ENCODE data around the gene RBFOX2. TPM values are rescaled to one million over a fixed set of nuclear protein-coding genes. Genes with fewer than 3 reads are reported as not detected.

Gene RBFOX2
- total and polyA plus RNA-seq, 2 of the 13 experiments (the other 11 are each of a cell fraction or from before 2014, with no cell fraction given): 37.3 to 40.4 TPM

DNA sequence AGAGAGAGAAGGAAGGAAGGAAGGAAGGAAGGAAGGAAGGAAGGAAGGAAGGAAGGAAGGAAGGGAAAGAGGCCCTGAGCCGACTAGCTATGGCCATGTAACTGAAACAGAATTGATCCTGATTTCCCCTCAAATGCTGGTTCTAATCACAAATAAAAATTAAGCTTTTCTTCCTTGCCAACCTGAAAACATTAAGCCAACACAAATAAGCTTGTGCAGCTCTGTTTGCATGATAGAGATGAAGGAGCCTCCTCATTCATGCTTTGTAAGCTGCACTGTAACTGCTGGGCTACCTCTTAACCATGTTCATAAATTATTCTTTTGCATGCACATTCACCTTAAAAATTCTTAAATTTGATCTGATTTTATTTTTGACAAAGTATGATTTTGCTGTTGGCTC is 338.6 kb downstream of the RBFOX2 start:
- CTCF ChIA-PET (ENCODE audit: low intra/inter-chr PET ratio, low total read pairs): no interaction called here

More for the DNA sequence above, 338.6 kb downstream of the RBFOX2 start:
- Histone ChIP-seq H3K4me1 (ENCODE audit: insufficient read depth, low read length) (peaks cover 7% of the 10 kb centered on the region), H3K27ac (ENCODE audit: extremely low read length, insufficient read depth, low read length) (no peak overlapping the region), H3K4me2 (ENCODE audit: low read depth, low read length) (no peak overlapping the region), H3K79me2 (ENCODE audit: insufficient read depth, low read length) (no peaks in the 10 kb centered on the region), H3K36me3 (replicated peaks in 1 of 2; ENCODE audit: control insufficient read depth in 1 of 2, insufficient read depth in 2 of 2, low read length in 2 of 2) (no peaks in the 10 kb centered on the region), H3K9me3 (ENCODE audit: low read length) (no peaks in the 10 kb centered on the region), H4K20me1 (ENCODE audit: insufficient read depth, low read length) (no peaks in the 10 kb centered on the region), H3K4me3 (replicated peaks in 1 of 3; ENCODE audit: insufficient read depth in 1 of 3, low read depth in 2 of 3, low read length in 3 of 3) (no peak overlapping the region), H2AFZ (ENCODE audit: low read length) (no peak overlapping the region), H3K9ac (ENCODE audit: insufficient read depth, low read depth, low read length) (no peak overlapping the region), H3K27me3 (ENCODE audit: control insufficient read depth in 1 of 2, insufficient read depth in 2 of 2, low read length in 2 of 2) (peaks cover 0 to 1% of the 10 kb centered on the region in 2 experiments; a peak in 1 of 5 replicates)
- ATAC-seq (no peak), DNase-seq (ENCODE audit: low spot score) (no peak), FAIRE-seq (no peak)
- intact Hi-C loops (cut with micrococcal nuclease; ENCODE audit: unreplicated experiment): no loop called here
- 53% methylated on average over 1 of the region's 1 CpG for WGBS (ENCODE audit: low lambda C conversion rate)
- POLR2A ChIA-PET: no interaction called here
- BruUV-seq (replicated peaks): no TSS peak
- TF ChIP-seq ZNF260 (CRISPR knock-in tag; IDR thresholded peaks at IDR 0.05; ENCODE audit: borderline replicate concordance, low read depth): no peak
- no peak for TF ChIP-seq FLYWCH1 (CRISPR knock-in tag; IDR thresholded peaks at IDR 0.05)
- no peak for TF ChIP-seq PHF21A (CRISPR knock-in tag; IDR thresholded peaks at IDR 0.05)
- TF ChIP-seq MTA1 (CRISPR knock-in tag; IDR thresholded peaks at IDR 0.05; ENCODE audit: borderline replicate concordance): no peak
- TF ChIP-seq NR2F2 (IDR thresholded peaks at IDR 0.05; ENCODE audit: borderline replicate concordance, low read depth): no peak
- TF ChIP-seq ZNF777 (CRISPR knock-in tag; IDR thresholded peaks at IDR 0.05): no peak
- no peak for TF ChIP-seq CHCHD3 (CRISPR knock-in tag; IDR thresholded peaks at IDR 0.05)
- TF ChIP-seq ARHGAP35 (CRISPR knock-in tag; IDR thresholded peaks at IDR 0.05; ENCODE audit: borderline replicate concordance): no peak
- no peak for TF ChIP-seq FOXC1 (CRISPR knock-in tag; IDR thresholded peaks at IDR 0.05; ENCODE audit: borderline replicate concordance)
- TF ChIP-seq DNMT3B (CRISPR knock-in tag; conservative IDR thresholded peaks at IDR 0.05): no peak
- TF ChIP-seq HNRNPL (IDR thresholded peaks at IDR 0.05; ENCODE audit: low read depth, low read length): no peak
- TF ChIP-seq PRDM15 (CRISPR knock-in tag; IDR thresholded peaks at IDR 0.05): no peak
- no peak for TF ChIP-seq ZBTB38 (CRISPR knock-in tag; IDR thresholded peaks at IDR 0.05)
- in situ Hi-C loops (cut with HindIII; ENCODE audit: extremely low pct_ligation_motif_present, low pct_unique_long_range_greater_than_20kb): no loop called here
